HG02571 (cell line): ENCODE measurements around the gene SLC35E4.
"Not testable (repeated sequence)": the region's sequence is repeated elsewhere in the genome, so short reads cannot be mapped to it uniquely, and the experiment has no call there.

Source experiments
- ATAC-seq: cut with Tn5 transposase; IDR thresholded peaks from one replicate; pipeline ENCODE4 v1.9.1; 2021; ENCODE audit warnings: mild to moderate bottlenecking, moderate library complexity; ENCODE audit not compliant: unreplicated experiment

Gene SLC35E4

DNA sequence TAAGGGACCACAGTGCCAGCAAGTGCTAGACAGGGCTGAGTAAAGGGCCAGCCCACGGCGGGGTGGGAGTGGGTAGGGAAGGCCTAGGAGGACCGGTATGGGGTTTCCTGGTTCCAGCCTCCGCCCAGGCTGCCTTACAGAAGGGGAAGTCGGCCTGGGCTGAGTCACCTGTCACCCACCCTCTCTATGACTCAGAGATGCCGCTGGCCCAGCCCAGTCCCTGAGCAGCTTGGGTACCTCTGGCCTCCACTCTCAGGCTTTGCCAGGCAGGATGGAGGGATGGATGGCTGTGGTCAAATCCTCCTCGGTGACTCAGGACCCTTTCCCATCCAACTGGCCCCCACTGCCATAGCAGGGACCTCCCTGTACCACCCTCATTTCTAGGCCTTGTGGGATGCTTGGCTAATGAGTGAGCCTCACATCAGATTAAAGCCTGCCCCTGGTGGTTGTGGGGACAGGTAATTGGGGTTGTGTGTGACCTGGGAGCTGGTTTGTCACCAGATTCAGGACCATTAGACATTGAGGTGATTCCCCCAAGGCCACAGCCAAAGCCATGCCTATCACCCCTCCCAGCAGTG, 13.9 kb downstream of the SLC35E4 start:
- no peak for ATAC-seq

DNA sequence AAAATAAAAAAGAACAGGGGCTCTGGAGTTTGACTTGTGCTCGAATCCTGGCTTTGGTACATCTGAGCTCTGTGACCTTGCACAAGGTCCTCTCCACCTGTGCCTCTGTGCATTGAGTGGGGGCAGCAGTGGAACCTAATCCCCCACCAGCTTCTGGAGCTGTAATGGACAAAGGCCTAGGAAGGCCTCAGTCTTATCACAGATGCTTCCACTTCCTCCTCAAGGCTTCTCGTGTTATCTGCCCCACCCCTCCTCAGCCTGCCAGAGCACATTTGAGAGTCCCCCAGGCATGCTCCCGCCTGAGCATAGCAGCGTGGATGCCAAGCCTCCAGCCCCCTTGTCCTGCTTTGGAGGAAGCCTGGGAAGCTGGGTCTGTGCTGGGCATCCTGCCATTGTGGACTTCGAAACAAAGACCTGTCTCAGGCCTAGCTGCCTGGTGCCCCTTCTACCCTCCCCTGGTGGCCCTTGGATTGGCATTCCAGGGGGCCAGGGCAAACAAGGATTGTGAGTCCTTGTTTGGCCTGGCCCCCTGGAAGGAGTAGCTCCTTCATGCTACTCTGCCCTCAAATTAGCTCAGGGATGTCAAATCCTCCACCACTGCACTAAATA, 15.0 kb downstream of the SLC35E4 start:
- no peak for ATAC-seq

DNA sequence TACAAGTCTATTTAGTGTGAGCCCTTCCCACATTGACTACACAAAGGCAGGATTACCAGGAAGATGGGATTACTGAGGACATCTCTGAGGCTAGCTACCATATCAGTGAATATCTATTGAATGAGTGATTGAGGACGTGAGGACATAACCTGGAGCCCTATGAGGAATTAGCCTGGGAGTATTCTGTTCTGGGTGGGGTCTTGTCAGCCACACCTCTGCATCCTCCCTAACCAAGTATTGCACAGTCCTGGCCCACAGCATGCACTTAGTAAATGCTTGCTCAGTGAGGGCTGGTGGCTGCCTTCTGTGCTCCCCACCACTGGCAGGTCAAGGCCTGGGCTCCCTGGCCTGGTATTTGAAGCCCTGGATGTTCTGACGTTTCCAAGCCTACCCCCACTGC, 17.3 kb downstream of the SLC35E4 start:
- ATAC-seq, result no peak

DNA sequence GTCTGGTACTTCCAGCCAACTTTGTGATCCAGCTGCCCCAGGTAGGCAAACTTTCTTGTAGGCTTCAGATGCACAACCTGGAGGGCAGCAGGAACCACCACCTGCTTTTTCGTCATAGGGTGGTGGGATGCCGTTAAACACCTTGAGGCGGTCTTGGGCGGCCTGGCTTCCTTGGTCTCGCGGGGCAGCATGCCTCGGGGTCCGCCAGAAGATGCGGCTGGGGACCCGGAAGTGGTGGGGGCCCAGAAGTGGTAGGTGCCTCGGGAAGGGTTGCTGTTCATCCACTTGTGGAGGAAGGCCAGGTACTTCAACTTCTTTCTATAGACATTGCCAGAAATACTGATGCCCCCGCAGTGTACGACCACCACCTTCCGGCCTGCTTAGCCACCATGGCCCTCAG, 18.8 kb downstream of the SLC35E4 start:
- ATAC-seq, result no peak

DNA sequence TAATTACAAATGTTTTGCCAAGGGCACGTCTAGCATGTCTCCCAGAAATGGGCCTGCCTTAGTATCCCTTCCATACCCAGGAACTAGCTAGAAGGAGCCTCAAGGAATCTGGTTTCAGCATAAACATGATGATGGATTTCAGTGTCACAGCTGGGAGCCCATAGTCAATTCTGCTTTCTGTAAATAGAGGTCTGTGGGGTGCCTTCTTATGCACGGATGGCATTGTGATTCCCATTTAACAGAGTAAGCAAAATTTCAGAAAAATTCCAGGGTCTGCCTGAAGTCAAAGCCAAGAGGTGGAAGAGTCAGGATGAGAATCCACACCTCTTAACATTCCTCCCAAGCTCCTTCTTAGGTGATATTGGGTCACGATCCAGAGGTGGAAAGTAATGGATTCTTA, 20.0 kb downstream of the SLC35E4 start:
- no peak for ATAC-seq

DNA sequence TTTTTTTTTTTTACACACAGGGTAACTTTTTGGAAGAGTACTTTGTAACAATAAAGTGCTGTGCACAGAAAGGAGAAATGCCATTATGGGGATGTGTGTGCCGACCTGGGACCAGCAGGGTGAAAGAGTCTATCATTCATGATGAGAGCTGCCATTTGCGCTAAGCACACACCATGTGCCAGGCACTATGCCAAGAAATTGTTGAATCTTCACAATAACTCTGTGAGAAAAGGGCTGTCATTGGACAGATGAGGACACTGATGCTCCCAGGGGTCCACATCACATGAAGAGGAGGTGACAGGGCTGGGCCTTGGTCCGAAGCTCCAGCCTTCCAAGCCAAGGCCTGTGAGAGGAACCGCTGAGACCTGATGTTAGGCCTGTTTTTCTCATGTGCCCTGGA, 26.5 kb downstream of the SLC35E4 start:
- ATAC-seq, result no peak

DNA sequence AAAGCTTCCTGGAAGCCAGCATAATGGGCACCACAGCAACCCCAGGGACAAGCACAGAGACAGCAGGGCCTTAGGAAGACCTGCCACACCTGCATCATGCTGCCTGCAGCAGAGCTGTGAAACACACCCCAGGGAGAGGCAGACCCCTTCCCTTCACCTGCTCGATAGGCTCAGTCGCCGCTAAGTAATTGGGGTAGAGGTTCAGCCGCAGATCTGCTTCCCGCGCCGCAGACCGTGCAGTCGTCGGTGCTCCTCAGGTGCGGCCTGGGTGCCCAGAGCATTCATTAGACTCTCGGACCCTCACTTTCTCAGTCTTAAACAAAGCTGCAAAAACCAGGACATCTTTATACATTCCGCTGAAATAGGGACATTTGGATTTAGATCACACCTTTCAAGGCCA, 29.2 kb downstream of the SLC35E4 start:
- no peak for ATAC-seq

DNA sequence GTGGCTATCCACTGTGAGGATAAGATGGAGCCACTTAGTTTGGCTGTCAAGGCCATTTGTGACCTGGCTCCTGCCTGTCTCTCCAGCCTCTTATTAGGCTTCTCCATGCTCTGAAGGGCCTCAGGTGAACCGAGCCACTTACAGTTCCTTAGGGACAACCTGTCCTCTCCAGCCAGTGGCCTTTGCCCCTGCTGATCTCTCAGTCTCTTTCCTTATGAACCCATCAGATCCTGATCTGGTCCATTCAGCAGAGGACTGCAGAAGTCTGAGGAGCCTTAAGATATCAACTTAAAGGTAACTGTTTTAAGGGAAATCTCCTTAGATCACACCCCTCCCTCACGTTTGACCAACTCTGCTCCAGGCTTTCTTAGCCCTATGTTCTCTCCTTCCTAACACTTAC, 29.7 kb downstream of the SLC35E4 start:
- no peak for ATAC-seq

DNA sequence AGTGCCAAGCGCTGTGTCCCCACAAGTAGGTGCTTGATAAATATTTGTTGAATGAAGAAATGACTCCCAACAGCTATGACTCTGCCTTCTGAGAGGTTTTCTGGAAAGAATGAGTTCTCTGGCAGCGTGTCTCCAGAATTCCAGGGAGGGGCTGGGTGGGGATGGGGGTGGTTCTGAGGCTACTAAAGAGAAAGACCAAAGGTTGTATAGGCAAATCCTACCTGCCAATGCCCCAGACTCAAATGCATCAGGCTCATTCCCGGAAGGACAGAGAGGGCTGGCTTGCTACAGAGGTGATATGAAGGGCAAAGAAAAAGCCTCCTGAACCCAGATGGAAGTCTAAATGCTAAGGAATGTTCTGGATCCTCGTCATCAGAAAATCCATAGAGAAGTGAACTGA, 30.2 kb downstream of the SLC35E4 start:
- ATAC-seq, result no peak

DNA sequence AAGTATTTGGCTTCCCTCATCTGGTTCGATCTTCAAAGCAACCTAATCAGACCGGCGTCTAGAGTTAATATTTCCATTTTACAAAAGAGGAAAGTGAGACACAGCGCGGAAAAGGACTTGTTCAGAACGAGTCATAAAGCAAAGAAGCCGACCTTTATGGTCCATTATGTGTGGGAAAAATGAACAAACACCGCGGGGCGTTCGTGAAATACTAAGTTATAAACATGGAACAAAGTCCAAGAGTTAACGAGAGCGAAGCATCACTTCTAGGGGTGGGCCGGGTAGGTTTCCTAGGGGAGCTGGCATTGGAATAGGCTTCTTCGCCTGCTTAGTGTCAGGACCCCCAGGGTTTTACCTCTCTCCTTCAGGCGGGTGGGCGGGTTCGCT, 31.5 kb downstream of the SLC35E4 start:
- ATAC-seq, result no peak

DNA sequence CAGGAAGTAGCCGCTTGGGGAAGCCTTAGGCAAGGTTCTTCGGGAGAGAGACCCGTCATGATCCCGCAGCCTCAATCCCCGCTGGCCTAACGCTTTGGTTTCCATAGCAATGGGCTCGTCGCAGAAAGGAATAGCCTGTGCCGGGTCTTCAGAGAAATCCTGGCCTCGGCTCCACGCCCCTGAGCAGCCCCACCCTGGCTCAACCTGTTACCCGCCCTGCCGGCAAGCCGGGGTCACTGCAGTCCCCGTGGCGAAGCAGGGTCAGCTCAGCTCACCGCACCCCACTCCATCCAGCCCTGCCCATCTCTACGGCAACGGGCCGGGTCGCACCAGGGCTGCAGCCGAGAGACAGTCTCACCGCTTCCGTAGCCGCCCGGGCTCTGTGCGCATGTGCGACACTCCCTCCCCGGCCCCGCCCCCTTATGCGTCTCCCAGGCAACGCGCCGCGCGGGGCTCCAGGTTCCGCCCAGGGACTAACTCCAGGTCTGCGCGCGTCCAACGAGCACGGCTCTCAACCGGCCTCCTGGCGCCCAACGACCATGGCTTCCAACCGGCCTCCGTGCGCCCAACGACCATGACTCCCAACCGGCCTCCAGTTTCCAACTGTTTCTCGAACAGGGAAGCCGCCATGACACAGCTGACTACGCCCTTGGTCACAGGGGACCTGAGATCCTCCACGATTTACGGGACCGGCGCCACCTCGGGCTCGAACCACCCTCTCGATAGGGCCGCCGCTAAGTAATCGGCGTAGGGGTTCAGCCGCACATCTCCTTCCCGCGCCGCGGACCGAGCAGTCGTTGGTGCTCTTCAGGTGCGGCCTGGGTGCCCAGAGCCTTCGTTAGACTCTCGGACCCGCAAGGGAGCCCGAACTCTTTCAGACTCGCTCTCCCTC, 32.2 kb downstream of the SLC35E4 start, which contains the start of gene DUSP18:
DUSP18 (minus strand) TSS at position 382 of the 892 bp plus-strand sequence. CDS start 3,872 bp downstream, outside the sequence.
- ATAC-seq, result peak; percentile 76

DNA sequence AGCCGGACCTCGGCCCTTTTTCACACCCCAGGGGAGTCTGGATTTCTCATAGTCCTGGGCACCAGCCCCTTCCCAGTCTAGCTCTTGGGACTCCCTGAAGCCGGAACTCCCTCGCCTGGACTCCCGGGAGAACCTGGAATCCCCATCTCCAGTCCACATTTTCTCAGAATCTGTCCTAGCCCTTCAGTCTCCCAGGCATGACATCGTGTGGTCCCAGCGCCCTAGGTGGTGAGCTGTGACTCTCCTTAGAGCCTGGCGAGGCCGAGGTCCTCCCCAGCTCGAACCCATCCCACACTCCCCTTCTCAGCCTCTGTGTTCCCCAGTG, 32.8 kb downstream of the SLC35E4 start:
- peak; percentile 6 for ATAC-seq

DNA sequence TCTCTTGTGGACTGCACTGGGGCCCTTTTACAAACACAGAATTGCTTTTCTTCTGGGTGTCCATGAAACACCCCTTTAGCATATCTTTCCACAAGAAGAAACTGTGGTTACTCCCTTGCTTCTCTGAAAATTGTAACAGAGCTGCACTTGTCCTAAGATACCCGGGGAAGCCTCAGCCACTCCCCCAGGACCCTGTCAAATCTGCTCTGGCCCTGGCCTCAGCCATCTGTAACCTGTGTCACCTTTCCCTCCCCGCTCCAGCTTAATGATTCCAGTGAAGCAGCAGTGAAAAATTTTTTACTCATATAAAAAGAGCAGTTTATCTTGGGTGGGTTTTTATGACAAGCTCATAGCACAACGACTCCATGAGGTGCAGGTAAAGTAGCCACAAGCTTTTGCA, 35.5 kb downstream of the SLC35E4 start:
- ATAC-seq, result no peak

DNA sequence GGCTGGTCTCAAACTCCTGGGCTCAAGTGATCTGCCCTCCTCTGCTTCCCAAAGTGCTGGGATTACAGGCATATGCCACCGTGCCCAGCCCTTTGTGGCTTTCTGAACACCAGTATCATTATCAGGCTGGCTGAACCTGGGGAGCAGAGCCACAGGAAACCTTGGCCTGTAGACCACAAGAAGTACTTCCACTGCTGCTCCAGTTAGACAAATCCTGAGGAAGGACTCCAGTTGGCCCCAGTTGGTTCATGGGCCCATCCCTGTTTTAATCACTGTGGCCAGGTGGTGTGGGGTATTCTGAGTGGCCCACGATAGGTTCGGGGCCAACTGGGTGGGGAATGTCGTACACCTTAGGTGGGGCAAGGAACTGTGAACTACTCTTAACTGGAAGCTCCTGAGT, 37.6 kb downstream of the SLC35E4 start:
- ATAC-seq, result no peak

DNA sequence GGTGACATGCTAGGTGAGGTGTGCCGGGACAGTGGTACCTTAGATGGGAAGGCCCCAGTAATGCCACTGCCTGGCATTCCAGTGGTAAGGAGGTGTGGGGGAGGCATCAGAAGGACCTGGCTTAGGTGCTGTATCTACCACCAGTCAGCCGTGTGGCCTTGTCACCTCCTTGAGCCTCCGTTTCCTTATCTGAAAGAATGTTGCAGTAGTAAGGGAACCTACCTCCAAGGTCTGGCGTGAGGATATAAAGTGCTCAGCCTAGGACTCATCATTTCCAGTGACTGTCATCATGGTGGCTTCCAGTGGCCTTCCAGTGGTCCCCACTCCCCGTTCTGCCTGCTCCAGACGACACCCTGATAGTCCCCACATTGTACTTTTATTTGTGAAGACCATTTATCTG, 38.9 kb downstream of the SLC35E4 start:
- ATAC-seq, result no peak

DNA sequence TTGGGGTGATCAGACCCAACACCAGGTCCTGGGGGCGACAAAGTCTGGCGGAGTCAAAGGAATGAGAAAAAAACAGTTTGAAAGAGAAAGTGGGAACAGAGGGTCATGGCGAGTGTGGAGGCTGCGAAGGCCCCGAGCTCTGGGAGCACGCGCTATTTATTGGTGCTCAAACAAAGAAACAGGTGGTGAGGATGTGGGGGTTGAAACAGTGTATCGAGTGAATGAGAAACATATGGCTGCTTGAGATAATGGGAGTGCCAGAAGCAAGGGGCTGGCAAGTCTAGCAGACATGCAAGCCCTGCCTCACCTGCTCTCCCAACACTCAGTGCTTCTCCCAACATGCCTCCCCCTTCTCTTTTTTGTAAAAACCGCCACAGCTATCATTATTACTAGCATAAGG, 39.9 kb downstream of the SLC35E4 start:
- no peak for ATAC-seq

DNA sequence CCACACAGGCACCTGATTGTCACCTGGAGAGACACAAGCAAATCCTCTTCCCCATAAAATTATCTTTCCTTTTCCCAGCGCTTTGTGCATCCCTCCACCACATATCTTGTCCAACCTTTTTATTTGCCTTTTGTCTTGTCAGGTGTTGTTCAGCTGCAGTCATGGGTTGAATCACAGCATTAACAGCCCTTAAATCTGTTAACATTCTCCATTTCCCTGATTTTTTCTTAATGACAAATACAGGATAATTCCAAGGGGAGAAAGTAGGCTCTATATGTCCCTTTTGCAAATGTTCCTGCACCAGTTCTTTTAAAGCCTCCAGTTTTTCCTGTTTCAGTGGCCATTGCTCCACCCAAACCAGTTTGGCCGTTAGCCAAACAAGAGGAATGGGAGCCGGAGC, 41.0 kb downstream of the SLC35E4 start:
- not testable (repeated sequence) for ATAC-seq

DNA sequence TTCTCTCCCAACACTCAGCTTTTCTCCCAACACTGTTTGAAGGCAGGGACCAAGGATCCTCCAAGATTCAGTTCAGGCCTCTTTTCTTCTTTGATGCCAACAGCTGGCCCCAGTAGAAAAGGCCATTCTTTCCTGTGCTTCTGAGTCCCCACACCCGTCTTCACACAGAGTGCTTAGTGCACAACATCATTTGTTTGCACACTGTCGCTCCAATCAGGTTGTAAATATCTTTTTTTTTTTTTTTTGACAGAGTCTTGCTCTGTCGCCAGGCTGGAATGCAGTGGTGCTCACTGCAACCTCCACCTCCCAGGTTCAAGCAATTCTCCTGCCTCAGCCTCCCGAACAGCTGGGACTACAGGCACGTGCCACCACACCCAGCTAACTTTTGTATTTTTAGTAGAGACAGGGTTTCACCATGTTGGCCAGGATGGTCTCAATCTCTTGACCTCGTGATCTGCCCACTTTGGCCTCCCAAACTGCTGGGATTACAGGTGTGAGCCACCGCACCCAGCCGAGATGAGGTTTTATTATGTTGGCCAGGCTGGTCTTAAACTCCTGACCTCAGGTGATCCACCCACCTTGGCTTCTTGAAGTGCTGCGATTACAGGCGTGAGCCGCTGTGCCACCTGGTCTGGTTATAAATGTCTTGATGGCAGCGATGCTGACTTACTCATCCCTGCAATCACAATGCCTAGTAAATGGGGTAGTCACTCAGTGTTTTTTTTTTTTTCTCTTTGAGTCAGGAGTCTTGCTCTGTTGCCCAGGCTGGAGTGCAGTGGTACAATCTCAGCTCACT, 44.5 kb downstream of the SLC35E4 start:
- not testable (repeated sequence) for ATAC-seq

DNA sequence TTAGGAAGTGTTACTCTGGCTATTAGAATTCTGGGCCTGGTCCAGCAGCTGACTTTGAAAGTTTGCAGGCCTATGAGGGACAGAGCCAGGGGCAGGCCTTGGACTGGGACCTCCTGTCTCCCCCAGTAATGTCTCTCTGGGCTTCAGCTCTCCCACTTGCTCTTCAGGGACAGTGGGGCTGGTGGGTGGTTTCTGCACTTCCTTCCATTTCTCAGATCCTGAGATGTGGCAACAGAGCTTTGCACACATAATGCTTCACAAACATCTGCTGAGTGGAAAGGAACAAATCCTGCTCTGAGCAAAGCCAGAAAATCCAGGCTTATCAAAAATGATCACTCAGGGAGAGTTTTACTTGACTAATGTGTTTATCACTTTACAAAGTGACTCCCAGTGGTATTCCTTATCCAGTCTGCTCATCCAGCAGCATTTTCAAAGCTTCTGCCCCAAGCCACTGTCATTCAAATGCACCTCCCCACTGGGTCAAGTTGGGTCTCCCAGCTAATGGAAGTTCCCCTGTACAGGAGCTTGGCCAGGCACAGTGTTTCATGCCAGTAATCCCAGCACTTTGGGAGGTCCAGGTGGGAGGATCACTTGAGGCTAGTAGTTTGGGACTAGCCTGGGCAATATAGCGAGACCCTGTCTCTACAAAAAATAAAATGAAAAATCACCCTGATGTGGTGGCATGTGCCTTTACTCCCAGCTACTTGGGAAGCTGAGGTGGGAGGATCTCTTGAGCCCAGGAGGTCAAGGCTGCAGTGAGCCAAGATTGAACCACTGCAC, 45.6 kb downstream of the SLC35E4 start:
- no peak for ATAC-seq

DNA sequence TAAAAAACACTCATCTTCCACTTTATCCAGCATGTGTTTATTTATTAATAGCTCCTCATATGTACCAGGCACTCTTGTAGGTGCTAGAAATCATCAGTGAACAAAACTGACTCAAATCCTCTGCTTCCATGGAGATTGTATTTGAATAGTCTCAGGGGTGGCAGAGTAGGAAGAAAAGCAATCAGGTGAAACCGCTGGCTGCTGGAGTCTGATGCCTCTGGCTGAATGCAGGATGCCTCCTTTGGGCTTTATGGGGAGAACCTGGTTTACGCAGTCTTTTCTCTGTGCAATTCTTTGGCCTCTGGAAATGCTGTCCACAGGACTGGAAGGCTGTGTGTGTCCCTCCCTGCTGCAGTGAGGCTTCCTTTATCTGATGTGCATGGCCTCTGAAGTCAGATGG, 46.2 kb downstream of the SLC35E4 start:
- no peak for ATAC-seq

DNA sequence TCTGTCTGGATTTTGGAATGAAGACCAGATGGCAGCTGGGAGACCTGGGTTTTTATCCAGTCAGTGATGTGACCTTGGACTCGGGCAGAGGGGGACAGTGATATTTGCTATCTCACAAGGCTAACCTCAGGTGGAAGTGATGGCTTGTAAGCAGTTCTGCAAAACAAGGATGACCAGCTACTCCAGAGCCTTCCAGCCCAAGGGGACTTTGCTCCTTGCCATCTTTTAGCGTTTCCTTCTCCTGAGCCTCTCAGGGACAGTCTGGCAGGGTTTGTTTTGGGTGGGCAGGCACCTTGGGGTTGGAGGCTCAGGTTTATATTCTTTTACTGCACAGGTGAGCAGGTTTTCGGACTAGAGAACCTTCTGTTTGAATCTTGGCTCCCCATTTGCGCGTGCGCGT, 49.6 kb downstream of the SLC35E4 start:
- no peak for ATAC-seq
